ENCODE results near the gene KIAA1210. TPM values are rescaled to one million over a fixed set of nuclear protein-coding genes. Genes with fewer than 3 reads are reported as not detected.

Gene KIAA1210
- polyA plus RNA-seq, 3 donors, result not detected

GRCh38 chrX:119084766-119085165, 42.8 kb downstream of the KIAA1210 start:
- peaks cover 4% of the 10 kb centered on the region for H3K4me1 Mint-ChIP-seq
- no CpG with 5 or more reads among the region's 3 CpGs for WGBS (ENCODE audit: insufficient coverage)
- no peak overlapping the region for H3K4me3 ChIP-seq (replicated peaks in 1 of 3; ENCODE audit: low read depth in 2 of 3, low read length in 3 of 3)
- H2AFZ ChIP-seq (ENCODE audit: insufficient read depth, low read depth, low read length, poor library complexity, severe bottlenecking), result no peak overlapping the region
- no peaks in the 10 kb centered on the region for H3K9me3 ChIP-seq (replicated peaks in 1 of 2; ENCODE audit: control insufficient read depth in 1 of 2, insufficient read depth in 1 of 2, low read length in 2 of 2)
- H3K4me1 ChIP-seq (ENCODE audit: control insufficient read depth in 1 of 2, insufficient read depth in 2 of 2, low read length in 2 of 2), result peaks cover 4 to 5% of the 10 kb centered on the region in 2 donors
- no peaks in the 10 kb centered on the region for H3K36me3 Mint-ChIP-seq
- TF ChIP-seq CTCF (IDR thresholded peaks at IDR 0.05), result no peak
- H3K9me3 Mint-ChIP-seq, result peaks cover 0 to 3% (median 0%) of the 10 kb centered on the region in 7 donors
- no peaks in the 10 kb centered on the region for H4K20me1 ChIP-seq (ENCODE audit: insufficient read depth, low read length)
- no peaks in the 10 kb centered on the region for H3K27me3 ChIP-seq (ENCODE audit: control insufficient read depth in 2 of 2, insufficient read depth in 2 of 2, low read length in 2 of 2)
- H3K79me2 ChIP-seq (ENCODE audit: insufficient read depth, low read length), result no peaks in the 10 kb centered on the region
- H3K36me3 ChIP-seq (replicated peaks in 1 of 2; ENCODE audit: control insufficient read depth in 1 of 2, insufficient read depth in 2 of 2, low read length in 2 of 2), result no peaks in the 10 kb centered on the region
- peaks cover 0 to 2% (median 0%) of the 10 kb centered on the region in 3 donors for H3K27me3 Mint-ChIP-seq (ENCODE audit: low read depth in 3 of 3)
- no peak overlapping the region for H3K27ac Mint-ChIP-seq
- DNase-seq, result no peak
- no peak overlapping the region for H3K4me2 ChIP-seq (replicated peaks; ENCODE audit: extremely low read depth, low read length, poor library complexity, severe bottlenecking)
- no peak overlapping the region for H3K9ac ChIP-seq (ENCODE audit: insufficient read depth, low read length, poor library complexity, severe bottlenecking)
- H3K4me3 Mint-ChIP-seq, result no peak overlapping the region
- intact Hi-C loops (cut with micrococcal nuclease), result no loop called here
- no peak overlapping the region for H3K27ac ChIP-seq (ENCODE audit: low read depth in 1 of 2, low read length in 2 of 2)

- Histone ChIP-seq H3K4me1 (ENCODE audit: control insufficient read depth in 1 of 2, insufficient read depth in 2 of 2, low read length in 2 of 2) (no peaks in the 10 kb centered on the region), H3K9ac (ENCODE audit: insufficient read depth, low read length, poor library complexity, severe bottlenecking) (no peak overlapping the region), H3K36me3 (replicated peaks in 1 of 2; ENCODE audit: control insufficient read depth in 1 of 2, insufficient read depth in 2 of 2, low read length in 2 of 2) (no peaks in the 10 kb centered on the region), H3K9me3 (replicated peaks in 1 of 2; ENCODE audit: control insufficient read depth in 1 of 2, insufficient read depth in 1 of 2, low read length in 2 of 2) (no peaks in the 10 kb centered on the region), H4K20me1 (ENCODE audit: insufficient read depth, low read length) (no peaks in the 10 kb centered on the region), H3K79me2 (ENCODE audit: insufficient read depth, low read length) (no peaks in the 10 kb centered on the region), H3K27ac (ENCODE audit: low read depth in 1 of 2, low read length in 2 of 2) (no peak overlapping the region), H2AFZ (ENCODE audit: insufficient read depth, low read depth, low read length, poor library complexity, severe bottlenecking) (no peak overlapping the region), H3K4me2 (replicated peaks; ENCODE audit: extremely low read depth, low read length, poor library complexity, severe bottlenecking) (no peak overlapping the region), H3K27me3 (ENCODE audit: control insufficient read depth in 2 of 2, insufficient read depth in 2 of 2, low read length in 2 of 2) (no peaks in the 10 kb centered on the region), H3K4me3 (replicated peaks in 1 of 3; ENCODE audit: low read depth in 2 of 3, low read length in 3 of 3) (no peak overlapping the region)
- no peak for TF ChIP-seq CTCF (IDR thresholded peaks at IDR 0.05)
- no peak overlapping the region for H3K27ac Mint-ChIP-seq
- H3K9me3 Mint-ChIP-seq, result peaks cover 0 to 3% (median 0%) of the 10 kb centered on the region in 7 donors
- intact Hi-C loops (cut with micrococcal nuclease), result no loop called here
- no peak for DNase-seq
- no peak overlapping the region for H3K4me3 Mint-ChIP-seq
- H3K4me1 Mint-ChIP-seq, result no peaks in the 10 kb centered on the region
- no CpG with 5 or more reads among the region's 1 CpG for WGBS (ENCODE audit: insufficient coverage)
- peaks cover 0 to 12% (median 1%) of the 10 kb centered on the region in 3 donors for H3K27me3 Mint-ChIP-seq (ENCODE audit: low read depth in 3 of 3)
- H3K36me3 Mint-ChIP-seq, result no peaks in the 10 kb centered on the region
Measured at GRCh38 chrX:119082278-119082677, 45.3 kb downstream of the KIAA1210 start.

Measured in CD14-positive monocyte (primary cell).